ENCODE data around the gene ZNF81.
"Not testable (repeated sequence)": the region's sequence is repeated elsewhere in the genome, so short reads cannot be mapped to it uniquely, and the experiment has no call there.

ZNF81 gene

GRCh38 chrX:47918274-47918673 lies 81.6 kb downstream of the ZNF81 start:
- H3K27ac ChIP-seq = no peak overlapping the region
- DNase-seq (ENCODE audit: low read depth, low spot score) = no peak

DNA sequence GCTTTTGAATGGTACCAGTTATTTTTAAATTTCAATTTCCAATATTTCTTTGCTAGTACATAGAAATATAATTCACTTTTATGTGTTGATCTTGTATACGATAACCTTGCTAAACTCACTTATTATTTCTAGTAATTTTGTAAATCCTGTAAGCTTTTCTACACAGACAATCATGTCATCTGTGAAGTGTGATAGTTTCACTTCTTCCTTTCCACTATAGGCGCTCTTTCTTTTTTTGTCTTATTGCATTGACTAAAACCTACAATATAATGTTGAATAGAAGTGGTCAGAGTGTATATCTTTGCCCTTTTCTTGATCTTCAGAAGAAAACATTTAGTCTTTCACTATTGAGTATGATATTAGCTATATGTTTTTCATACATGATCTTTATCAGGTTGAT lies 90.5 kb downstream of the ZNF81 start:
- H3K27ac ChIP-seq = no peak overlapping the region
- DNase-seq (ENCODE audit: low read depth, low spot score) = no peak

- not testable (repeated sequence) for H3K27ac ChIP-seq; DNase-seq (ENCODE audit: low read depth, low spot score)
Observed at GRCh38 chrX:47931970-47932369, 95.3 kb downstream of the ZNF81 start.

- no peak for DNase-seq (ENCODE audit: low read depth, low spot score)
- no peak overlapping the region for H3K27ac ChIP-seq
Observed at GRCh38 chrX:47933946-47934345, 97.2 kb downstream of the ZNF81 start.

GRCh38 chrX:47936224-47936939 lies 99.7 kb downstream of the ZNF81 start:
- no peak for DNase-seq (ENCODE audit: low read depth, low spot score)
- H3K27ac ChIP-seq = no peak overlapping the region

GRCh38 chrX:47936940-47937317 lies 100.2 kb downstream of the ZNF81 start:
- no peak overlapping the region for H3K27ac ChIP-seq
- no peak for DNase-seq (ENCODE audit: low read depth, low spot score)

GRCh38 chrX:47940448-47940847 lies 103.7 kb downstream of the ZNF81 start:
- no peak for DNase-seq (ENCODE audit: low read depth, low spot score)
- H3K27ac ChIP-seq = no peak overlapping the region

DNA sequence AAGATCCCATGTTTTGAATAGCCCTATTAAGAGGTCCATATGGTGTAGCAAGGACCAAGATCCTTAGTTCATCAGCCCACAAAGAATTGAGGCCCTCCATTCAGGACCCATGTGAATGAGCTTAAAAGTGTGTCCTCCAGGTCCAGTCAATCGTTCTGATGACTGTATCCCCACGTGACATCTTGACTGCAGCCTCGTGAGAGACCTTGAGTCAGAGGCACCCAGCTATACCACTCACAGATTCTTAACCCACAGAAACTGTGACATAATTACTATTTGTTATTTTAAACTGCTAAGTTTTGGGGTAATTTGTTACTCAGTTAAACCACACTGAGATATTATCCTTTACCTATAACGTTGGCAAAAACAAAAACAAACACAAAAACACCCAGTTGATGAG lies 104.7 kb downstream of the ZNF81 start:
- DNase-seq (ENCODE audit: low read depth, low spot score) = no peak
- no peak overlapping the region for H3K27ac ChIP-seq

GRCh38 chrX:47955295-47955694 lies 118.6 kb downstream of the ZNF81 start:
- DNase-seq (ENCODE audit: low read depth, low spot score) = not testable (repeated sequence)

DNA sequence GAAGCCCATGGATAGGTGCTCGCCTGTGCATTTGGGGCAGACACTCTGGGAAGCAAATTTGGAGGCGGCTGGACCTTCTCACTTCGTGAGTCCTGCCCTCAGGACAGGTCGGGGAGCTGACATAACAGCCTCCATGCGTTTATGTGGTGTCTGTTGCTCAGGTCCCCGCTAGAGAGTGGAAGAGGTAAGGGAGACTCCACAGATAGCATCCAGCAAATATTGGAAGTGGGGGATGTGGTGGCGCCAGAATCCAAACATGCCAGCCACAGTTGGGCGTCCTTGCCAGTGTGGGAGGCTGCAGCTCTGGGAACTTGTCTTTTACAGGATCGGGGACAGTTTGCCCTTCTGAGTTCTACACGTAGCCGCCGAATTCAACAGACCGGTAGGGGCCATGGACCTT lies 119.3 kb downstream of the ZNF81 start:
- H3K27ac ChIP-seq = no peak overlapping the region
- DNase-seq (ENCODE audit: low read depth, low spot score) = no peak

More at GRCh38 chrX:47955295-47955694, 118.6 kb downstream of the ZNF81 start:
- H3K27ac ChIP-seq = not testable (repeated sequence)

- DNase-seq (ENCODE audit: low read depth, low spot score); H3K27ac ChIP-seq: not testable (repeated sequence)
Observed at GRCh38 chrX:47958206-47958605, 121.5 kb downstream of the ZNF81 start.

DNA sequence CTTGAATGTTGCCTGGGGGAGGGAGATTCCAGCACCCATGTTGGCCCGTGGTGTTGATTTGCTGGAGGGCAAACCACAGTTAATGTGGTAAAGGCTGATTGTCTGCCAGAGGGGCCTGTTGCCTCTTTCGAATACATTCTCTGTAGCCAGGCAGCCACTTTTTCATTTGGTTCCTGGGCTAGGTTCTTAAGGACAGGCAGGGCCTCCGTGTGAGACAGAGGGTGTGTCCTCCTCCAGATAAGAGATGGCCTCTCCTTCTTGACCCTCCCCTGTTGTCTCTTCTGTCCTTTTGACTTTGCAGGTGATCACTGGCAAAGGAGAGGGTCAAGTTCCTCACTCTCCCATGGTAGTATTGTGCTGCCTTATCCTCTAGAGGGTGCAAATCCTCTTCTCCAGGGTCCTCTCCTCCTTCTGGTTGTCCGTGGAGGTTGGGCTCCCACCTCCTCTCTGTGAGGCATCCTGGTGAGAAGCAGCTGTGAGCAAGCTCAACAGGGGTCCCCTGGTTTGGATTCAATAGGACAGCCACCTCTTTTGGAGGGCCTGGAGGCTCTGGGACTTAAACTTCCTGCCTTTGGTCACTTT lies 122.2 kb downstream of the ZNF81 start:
- no peak for DNase-seq (ENCODE audit: low read depth, low spot score)
- no peak overlapping the region for H3K27ac ChIP-seq

- DNase-seq (ENCODE audit: low read depth, low spot score) = no peak
- H3K27ac ChIP-seq = no peak overlapping the region
Observed at GRCh38 chrX:47960406-47960805, 123.7 kb downstream of the ZNF81 start.

DNA sequence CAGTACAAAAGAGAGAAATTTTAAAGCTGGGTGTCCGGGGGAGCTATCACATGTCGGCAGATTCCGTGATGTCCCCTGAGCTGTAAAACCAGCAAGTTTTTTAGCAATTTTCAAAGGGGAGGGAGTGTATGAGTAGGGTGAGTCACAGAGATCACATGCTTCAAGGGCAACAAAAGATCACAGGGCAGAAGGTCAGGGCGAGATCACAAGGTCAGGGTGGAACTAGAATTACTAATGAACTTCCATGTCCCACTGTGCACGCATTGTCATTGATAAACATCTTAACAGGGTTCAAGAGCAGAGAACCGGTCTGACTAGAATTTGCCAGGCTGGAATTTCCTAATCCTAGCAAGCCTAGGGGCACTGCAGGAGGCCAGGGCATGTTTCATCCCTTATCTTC lies 125.1 kb downstream of the ZNF81 start:
- not testable (repeated sequence) for DNase-seq (ENCODE audit: low read depth, low spot score); H3K27ac ChIP-seq

DNA sequence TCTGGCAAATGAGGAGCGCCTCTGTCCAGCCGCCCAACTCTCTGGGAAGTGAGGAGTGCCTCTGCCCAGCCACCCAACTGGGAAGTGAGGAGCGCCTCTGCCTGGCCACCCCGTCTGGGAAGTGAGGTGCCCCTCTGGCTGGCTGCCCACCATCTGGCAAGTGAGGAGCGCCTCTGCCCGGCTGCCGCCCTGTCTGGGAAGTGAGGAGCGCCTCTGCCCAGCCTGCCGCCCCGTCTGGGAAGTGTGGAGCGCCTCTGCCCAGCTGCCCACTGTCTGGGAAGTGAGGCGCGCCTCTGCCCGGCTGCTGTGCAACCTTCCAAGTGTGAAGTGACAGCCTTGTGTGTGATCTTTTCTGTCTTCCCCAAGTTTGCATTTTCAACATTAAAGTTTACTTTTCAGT lies 128.8 kb downstream of the ZNF81 start:
- not testable (repeated sequence) for H3K27ac ChIP-seq; DNase-seq (ENCODE audit: low read depth, low spot score)

Measured in epithelial cell of prostate (primary cell).